ENCODE measurements around the gene RGMA.
"Not testable (repeated sequence)": the region's sequence is repeated elsewhere in the genome, so short reads cannot be mapped to it uniquely, and the experiment has no call there.

Gene RGMA

DNA sequence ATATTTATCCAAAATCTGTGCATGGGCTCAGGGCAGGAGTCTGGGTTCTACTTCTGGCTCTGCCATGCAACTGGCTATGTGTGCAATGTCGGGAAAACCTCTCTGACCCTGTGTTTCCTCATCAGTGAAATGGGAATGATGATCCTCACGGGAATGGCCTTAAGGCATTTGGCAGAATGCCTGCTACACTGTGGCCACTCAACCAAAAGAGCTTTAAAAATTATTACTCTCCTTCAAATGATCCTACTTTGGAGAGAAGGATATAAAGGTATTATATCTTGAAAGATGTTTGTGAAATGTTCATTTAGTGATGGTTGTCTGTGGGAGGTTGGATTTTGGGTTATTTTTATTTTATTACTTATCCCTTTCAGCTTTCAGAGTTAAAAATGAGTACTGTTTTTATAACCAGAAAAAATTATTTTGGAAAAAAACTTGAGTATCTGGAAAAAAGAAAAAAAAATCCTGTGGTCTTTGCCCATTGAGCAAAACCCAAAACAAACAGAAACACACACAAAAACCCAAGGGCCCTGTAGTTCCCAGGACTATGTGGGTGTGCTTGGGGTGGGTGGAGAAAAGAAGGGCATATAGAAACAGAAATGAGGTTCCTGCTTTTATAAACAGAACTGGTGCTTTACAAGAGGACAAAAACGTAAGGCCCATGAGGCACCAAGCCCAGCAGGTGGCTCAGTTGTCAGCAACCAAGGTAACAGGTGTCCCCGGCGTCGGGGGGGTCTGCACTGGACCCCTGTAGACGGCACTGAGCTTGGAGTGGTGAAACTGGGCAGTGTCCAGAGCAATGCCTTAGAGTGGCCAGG lies 22.0 kb downstream of the RGMA start:
- no peak for DNase-seq (ENCODE audit: low spot score)
- TF ChIP-seq, protein P1, sequence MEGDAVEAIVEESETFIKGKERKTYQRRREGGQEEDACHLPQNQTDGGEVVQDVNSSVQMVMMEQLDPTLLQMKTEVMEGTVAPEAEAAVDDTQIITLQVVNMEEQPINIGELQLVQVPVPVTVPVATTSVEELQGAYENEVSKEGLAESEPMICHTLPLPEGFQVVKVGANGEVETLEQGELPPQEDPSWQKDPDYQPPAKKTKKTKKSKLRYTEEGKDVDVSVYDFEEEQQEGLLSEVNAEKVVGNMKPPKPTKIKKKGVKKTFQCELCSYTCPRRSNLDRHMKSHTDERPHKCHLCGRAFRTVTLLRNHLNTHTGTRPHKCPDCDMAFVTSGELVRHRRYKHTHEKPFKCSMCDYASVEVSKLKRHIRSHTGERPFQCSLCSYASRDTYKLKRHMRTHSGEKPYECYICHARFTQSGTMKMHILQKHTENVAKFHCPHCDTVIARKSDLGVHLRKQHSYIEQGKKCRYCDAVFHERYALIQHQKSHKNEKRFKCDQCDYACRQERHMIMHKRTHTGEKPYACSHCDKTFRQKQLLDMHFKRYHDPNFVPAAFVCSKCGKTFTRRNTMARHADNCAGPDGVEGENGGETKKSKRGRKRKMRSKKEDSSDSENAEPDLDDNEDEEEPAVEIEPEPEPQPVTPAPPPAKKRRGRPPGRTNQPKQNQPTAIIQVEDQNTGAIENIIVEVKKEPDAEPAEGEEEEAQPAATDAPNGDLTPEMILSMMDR (IDR thresholded peaks at IDR 0.05; ENCODE audit: extremely low read depth, missing control alignments): no peak

DNA sequence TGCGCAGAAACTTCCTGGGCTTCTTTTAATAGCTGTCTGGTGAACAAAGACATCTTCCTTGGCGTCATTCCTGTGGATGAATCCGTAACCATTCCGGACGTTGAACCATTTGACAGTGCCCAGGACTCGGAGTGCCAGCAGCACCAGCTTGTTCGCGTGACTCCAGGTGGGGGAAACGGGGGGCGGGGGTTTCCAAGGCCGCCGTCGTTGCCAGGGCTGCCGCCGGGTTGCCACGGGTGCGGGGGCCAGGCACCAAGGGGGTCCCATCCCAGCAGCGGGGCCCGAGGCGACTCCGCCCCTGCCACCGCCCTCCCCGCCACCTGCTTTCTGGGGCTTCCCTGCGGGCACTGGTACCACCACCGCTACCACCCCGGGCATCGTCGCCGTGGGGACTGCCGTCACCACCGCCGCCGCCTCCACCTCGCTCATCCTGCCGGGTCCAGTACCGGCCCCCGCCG lies 22.8 kb downstream of the RGMA start:
- TF ChIP-seq, protein P1 (IDR thresholded peaks at IDR 0.05; ENCODE audit: extremely low read depth, missing control alignments): no peak

DNA sequence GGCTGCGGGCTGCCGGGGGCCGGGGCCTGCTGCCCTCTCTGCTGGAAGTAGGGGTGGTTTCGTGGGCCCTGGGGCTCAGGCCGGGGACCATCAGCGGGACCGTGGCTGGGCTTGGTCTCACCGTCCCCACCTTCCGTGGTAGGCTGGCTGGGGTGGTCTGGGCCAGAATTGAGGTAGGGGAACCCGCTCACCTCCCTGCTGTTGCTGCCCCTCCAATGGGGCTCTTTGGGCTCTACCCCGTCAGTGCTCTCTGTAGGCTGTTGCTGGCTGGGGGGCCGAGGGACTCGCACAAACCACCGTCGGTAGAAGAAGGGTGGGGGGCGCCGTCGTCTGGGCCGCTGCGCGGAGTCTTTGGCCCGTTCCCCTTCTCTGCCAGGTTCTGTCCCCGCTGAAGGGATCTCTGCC lies 23.4 kb downstream of the RGMA start:
- no peak for DNase-seq (ENCODE audit: low spot score)
- TF ChIP-seq, protein P1 (IDR thresholded peaks at IDR 0.05; ENCODE audit: extremely low read depth, missing control alignments): no peak

More for the DNA sequence above, 22.8 kb downstream of the RGMA start:
- DNase-seq (ENCODE audit: low spot score): no peak

- TF ChIP-seq, protein P1 (IDR thresholded peaks at IDR 0.05; ENCODE audit: extremely low read depth, missing control alignments): no peak
- DNase-seq (ENCODE audit: low spot score): no peak
Measured at GRCh38 chr15:93063796-93064690, 25.0 kb downstream of the RGMA start.

GRCh38 chr15:93063262-93063671 lies 25.7 kb downstream of the RGMA start:
- TF ChIP-seq, protein P1 (IDR thresholded peaks at IDR 0.05; ENCODE audit: extremely low read depth, missing control alignments): no peak
- no peak for DNase-seq (ENCODE audit: low spot score)

GRCh38 chr15:93062628-93063261 lies 26.3 kb downstream of the RGMA start:
- not testable (repeated sequence) for DNase-seq (ENCODE audit: low spot score)

GRCh38 chr15:93060336-93061248 lies 28.4 kb downstream of the RGMA start:
- TF ChIP-seq, protein P1 (IDR thresholded peaks at IDR 0.05; ENCODE audit: extremely low read depth, missing control alignments): no peak
- no peak for DNase-seq (ENCODE audit: low spot score)
